GM23338 (cell line): ENCODE data around the gene KLHL17.

ENCODE experiments used
- CREB1 ChIP-seq: fragments of 250-450 bp; sonication (Bioruptor Pico); IDR thresholded peaks from 2 replicates; pipeline ENCODE4 v1.5.0; 2020; ENCODE audit warnings: low read depth, mild to moderate bottlenecking, moderate library complexity
- EZH2 ChIP-seq: fragments of 200-600 bp; sonication (generic); IDR thresholded peaks from one replicate; pipeline ENCODE4 v1.8.0; 2017; ENCODE audit warnings: antibody characterized with exemption, mild to moderate bottlenecking, low read depth; ENCODE audit not compliant: unreplicated experiment
- EZH2phosphoT487 ChIP-seq: fragments of 200-600 bp; sonication (generic); IDR thresholded peaks from one replicate; pipeline ENCODE4 v1.8.1; 2018; ENCODE audit warnings: antibody characterized with exemption; ENCODE audit not compliant: unreplicated experiment
- JUNB ChIP-seq: IDR thresholded peaks from one replicate; pipeline ENCODE4 v1.6.1; 2016; ENCODE audit warnings: antibody characterized with exemption; ENCODE audit not compliant: unreplicated experiment
- NANOG ChIP-seq: IDR thresholded peaks from 2 replicates; pipeline ENCODE4 v1.6.1; 2016; ENCODE audit warnings: antibody characterized with exemption, borderline replicate concordance
- POLR2AphosphoS5 ChIP-seq: IDR thresholded peaks from 2 replicates; pipeline ENCODE4 v1.6.1; 2016; ENCODE audit warnings: antibody characterized with exemption, low read depth
- REST ChIP-seq: IDR thresholded peaks from one replicate; pipeline ENCODE4 v1.6.1; 2018; ENCODE audit warnings: antibody characterized with exemption; ENCODE audit not compliant: unreplicated experiment
- STAT1 ChIP-seq: IDR thresholded peaks from one replicate; pipeline ENCODE4 v1.6.1; 2016; ENCODE audit warnings: antibody characterized with exemption; ENCODE audit not compliant: unreplicated experiment
- ZNF114 ChIP-seq: fragments of 250-450 bp; sonication (Bioruptor Pico); IDR thresholded peaks from 2 replicates; pipeline ENCODE4 v1.5.0; 2020; ENCODE audit warnings: mild to moderate bottlenecking, moderate library complexity
- TF ChIP-seq, protein P1 (sequence below): IDR thresholded peaks from 2 replicates; pipeline ENCODE4 v1.6.1; 2016; ENCODE audit warnings: antibody characterized with exemption
- TF ChIP-seq, protein P2 (sequence below), 2 experiments: fragments of 200-600 bp in 1 of 2; sonication (generic) in 1 of 2; conservative IDR thresholded peaks; 2 replicates each; pipeline versions ENCODE4 v1.5.1 to v1.6.1; 2016 to 2017; ENCODE audit warnings: antibody characterized with exemption in 2 of 2, low read depth in 2 of 2, mild to moderate bottlenecking in 2 of 2, moderate library complexity in 1 of 2

DNA sequence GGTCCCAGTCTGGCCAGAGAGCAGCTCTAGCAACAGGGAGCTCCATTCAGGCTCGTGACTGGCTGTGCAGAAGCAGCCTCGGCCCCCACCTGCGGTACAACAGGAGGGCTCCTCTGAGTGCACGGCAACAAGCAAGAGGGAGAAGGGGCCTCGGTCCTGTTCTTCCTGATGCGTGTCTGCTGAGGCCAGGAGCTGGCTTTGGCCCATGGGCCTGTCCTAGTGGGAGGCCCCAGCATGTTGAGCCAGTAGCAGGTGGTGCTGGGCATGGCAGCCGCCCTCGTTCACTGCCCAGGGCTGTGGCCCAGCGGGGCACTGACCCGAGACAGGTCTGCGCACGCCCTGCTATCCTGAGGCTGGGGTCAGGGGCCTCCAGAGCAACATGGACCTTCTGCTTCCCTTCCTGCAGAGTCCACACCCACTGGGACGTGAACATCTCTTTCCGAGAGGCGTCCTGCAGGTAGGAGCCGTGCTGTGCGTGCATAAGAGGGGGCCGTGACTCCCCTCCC, 29.7 kb upstream of the KLHL17 start:
- no peak for TF ChIP-seq JUNB
- TF ChIP-seq, protein P1, sequence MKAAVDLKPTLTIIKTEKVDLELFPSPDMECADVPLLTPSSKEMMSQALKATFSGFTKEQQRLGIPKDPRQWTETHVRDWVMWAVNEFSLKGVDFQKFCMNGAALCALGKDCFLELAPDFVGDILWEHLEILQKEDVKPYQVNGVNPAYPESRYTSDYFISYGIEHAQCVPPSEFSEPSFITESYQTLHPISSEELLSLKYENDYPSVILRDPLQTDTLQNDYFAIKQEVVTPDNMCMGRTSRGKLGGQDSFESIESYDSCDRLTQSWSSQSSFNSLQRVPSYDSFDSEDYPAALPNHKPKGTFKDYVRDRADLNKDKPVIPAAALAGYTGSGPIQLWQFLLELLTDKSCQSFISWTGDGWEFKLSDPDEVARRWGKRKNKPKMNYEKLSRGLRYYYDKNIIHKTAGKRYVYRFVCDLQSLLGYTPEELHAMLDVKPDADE: no peak
- TF ChIP-seq, protein P2, sequence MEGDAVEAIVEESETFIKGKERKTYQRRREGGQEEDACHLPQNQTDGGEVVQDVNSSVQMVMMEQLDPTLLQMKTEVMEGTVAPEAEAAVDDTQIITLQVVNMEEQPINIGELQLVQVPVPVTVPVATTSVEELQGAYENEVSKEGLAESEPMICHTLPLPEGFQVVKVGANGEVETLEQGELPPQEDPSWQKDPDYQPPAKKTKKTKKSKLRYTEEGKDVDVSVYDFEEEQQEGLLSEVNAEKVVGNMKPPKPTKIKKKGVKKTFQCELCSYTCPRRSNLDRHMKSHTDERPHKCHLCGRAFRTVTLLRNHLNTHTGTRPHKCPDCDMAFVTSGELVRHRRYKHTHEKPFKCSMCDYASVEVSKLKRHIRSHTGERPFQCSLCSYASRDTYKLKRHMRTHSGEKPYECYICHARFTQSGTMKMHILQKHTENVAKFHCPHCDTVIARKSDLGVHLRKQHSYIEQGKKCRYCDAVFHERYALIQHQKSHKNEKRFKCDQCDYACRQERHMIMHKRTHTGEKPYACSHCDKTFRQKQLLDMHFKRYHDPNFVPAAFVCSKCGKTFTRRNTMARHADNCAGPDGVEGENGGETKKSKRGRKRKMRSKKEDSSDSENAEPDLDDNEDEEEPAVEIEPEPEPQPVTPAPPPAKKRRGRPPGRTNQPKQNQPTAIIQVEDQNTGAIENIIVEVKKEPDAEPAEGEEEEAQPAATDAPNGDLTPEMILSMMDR (conservative IDR thresholded peaks at IDR 0.05; ENCODE audit: low read depth in 2 of 2): no peak
- TF ChIP-seq EZH2phosphoT487: no peak
- no peak for TF ChIP-seq EZH2
- TF ChIP-seq POLR2AphosphoS5: no peak
- no peak for TF ChIP-seq ZNF114 (CRISPR knock-in tag)
- TF ChIP-seq REST: no peak
- TF ChIP-seq CREB1 (CRISPR knock-in tag): no peak
- no peak for TF ChIP-seq NANOG
- TF ChIP-seq STAT1: no peak
